ENCODE data around the gene HLCS.

DNA sequence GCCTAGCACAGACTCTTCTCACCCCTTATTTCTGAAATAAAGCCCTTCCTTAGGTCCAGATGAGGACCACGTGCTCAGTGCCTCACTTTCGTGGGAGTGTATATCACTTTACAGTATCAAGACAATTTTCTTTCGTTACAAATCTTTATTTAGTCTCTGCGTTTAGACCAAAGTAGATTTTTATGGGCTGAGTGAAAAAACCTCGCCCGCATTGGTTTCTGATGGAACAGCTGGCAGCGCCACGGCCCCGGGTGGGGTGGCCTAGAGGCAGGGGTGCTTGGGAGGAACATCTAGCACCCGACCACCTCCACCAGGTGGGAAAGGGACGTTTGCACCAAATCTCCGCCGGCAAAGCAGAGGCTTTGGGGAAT is 260.0 kb downstream of the HLCS start:
- TF ChIP-seq, protein P1, sequence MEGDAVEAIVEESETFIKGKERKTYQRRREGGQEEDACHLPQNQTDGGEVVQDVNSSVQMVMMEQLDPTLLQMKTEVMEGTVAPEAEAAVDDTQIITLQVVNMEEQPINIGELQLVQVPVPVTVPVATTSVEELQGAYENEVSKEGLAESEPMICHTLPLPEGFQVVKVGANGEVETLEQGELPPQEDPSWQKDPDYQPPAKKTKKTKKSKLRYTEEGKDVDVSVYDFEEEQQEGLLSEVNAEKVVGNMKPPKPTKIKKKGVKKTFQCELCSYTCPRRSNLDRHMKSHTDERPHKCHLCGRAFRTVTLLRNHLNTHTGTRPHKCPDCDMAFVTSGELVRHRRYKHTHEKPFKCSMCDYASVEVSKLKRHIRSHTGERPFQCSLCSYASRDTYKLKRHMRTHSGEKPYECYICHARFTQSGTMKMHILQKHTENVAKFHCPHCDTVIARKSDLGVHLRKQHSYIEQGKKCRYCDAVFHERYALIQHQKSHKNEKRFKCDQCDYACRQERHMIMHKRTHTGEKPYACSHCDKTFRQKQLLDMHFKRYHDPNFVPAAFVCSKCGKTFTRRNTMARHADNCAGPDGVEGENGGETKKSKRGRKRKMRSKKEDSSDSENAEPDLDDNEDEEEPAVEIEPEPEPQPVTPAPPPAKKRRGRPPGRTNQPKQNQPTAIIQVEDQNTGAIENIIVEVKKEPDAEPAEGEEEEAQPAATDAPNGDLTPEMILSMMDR (conservative IDR thresholded peaks at IDR 0.05 in 1 of 2, IDR thresholded peaks at IDR 0.05 in 1 of 2; ENCODE audit: low read depth in 1 of 2, low read length in 2 of 2) = no peak
- no peak for TF ChIP-seq EZH2 (IDR thresholded peaks at IDR 0.05; ENCODE audit: low read length, missing control alignments)
